ENCODE data around the gene SYNPO2. TPM values are rescaled to one million over a fixed set of nuclear protein-coding genes. Genes with fewer than 3 reads are reported as not detected.

The SYNPO2 gene
- total RNA-seq, 1 experiment from 2014 or later: 0.28 TPM

DNA sequence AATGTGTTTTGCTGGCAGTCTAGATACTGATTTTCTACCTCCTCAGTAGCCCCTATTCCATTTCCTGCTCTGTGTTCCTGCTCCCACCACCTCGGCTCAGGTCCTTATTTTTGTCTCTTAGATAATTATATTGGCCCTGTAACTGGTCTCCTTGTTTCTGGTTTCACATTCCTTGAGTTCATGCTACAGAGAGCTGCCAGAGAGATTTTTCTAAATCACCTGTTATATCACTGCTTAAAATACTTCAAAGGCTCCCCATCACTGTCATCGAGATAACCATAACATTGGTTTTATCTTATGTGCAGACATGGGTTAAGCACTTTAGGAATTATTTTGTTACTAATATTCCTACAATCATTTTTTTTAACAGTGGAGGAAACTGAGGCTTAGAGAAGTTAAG is 9.6 kb downstream of the SYNPO2 start:
- no peaks in the 10 kb centered on the region for H3K4me1 ChIP-seq (ENCODE audit: control insufficient read depth, insufficient read depth, low read length)
- ATAC-seq: no peak
- H3K36me3 ChIP-seq (ENCODE audit: control insufficient read depth, insufficient read depth, low read length): no peaks in the 10 kb centered on the region
- intact Hi-C loops (cut with micrococcal nuclease; ENCODE audit: unreplicated experiment) (no loop called here), in situ Hi-C loops (cut with HindIII; ENCODE audit: low pct_unique_long_range_greater_than_20kb, low sequenced_read_pairs) (no loop called here)
- no peak for DNase-seq (ENCODE audit: low read depth, low spot score)
- H3K27me3 ChIP-seq (ENCODE audit: control insufficient read depth, insufficient read depth, low read length): no peaks in the 10 kb centered on the region; the same call in none of the 2 replicates
- no peak for TF ChIP-seq CTCF (IDR thresholded peaks at IDR 0.05)
- TF ChIP-seq TCF7L2 (IDR thresholded peaks at IDR 0.05; ENCODE audit: low read depth, low read length): no peak
- no peak for TF ChIP-seq POLR2AphosphoS5 (IDR thresholded peaks at IDR 0.05; ENCODE audit: low read depth, low read length)
- TF ChIP-seq SIN3A (IDR thresholded peaks at IDR 0.05; ENCODE audit: borderline replicate concordance, insufficient read depth, low read depth, low read length): no peak
- no peak for TF ChIP-seq REST (IDR thresholded peaks at IDR 0.05; ENCODE audit: insufficient read depth in 1 of 2, low read depth in 2 of 2, low read length in 1 of 2)
- CTCF ChIA-PET: no interaction called here
- no TSS peak for BruUV-seq (replicated peaks)
- H3K9me3 ChIP-seq (ENCODE audit: control insufficient read depth, insufficient read depth, low read depth, low read length): no peaks in the 10 kb centered on the region
- no peak overlapping the region for H3K27ac ChIP-seq (ENCODE audit: low read length)
- H3K4me3 ChIP-seq (ENCODE audit: low read depth in 2 of 2, low read length in 2 of 2): no peak overlapping the region
- POLR2A ChIA-PET: no interaction called here

- POLR2A ChIA-PET: no interaction called here
- no peaks in the 10 kb centered on the region for H3K9me3 ChIP-seq (ENCODE audit: control insufficient read depth, insufficient read depth, low read depth, low read length)
- CTCF ChIA-PET: no interaction called here
- ATAC-seq (no peak), DNase-seq (ENCODE audit: low read depth, low spot score) (no peak)
- TF ChIP-seq TCF7L2 (IDR thresholded peaks at IDR 0.05; ENCODE audit: low read depth, low read length): no peak
- TF ChIP-seq REST (IDR thresholded peaks at IDR 0.05; ENCODE audit: insufficient read depth in 1 of 2, low read depth in 2 of 2, low read length in 1 of 2): no peak
- TF ChIP-seq POLR2AphosphoS5 (IDR thresholded peaks at IDR 0.05; ENCODE audit: low read depth, low read length): no peak
- TF ChIP-seq SIN3A (IDR thresholded peaks at IDR 0.05; ENCODE audit: borderline replicate concordance, insufficient read depth, low read depth, low read length): no peak
- TF ChIP-seq CTCF (IDR thresholded peaks at IDR 0.05): no peak
- intact Hi-C loops (cut with micrococcal nuclease; ENCODE audit: unreplicated experiment): no loop called here
- no TSS peak for BruUV-seq (replicated peaks)
- no peak overlapping the region for H3K27ac ChIP-seq (ENCODE audit: low read length)
- H3K36me3 ChIP-seq (ENCODE audit: control insufficient read depth, insufficient read depth, low read length): no peaks in the 10 kb centered on the region
- no peaks in the 10 kb centered on the region for H3K4me1 ChIP-seq (ENCODE audit: control insufficient read depth, insufficient read depth, low read length)
- H3K27me3 ChIP-seq (ENCODE audit: control insufficient read depth, insufficient read depth, low read length): no peaks in the 10 kb centered on the region; the same call in none of the 2 replicates
- in situ Hi-C loops (cut with HindIII; ENCODE audit: low pct_unique_long_range_greater_than_20kb, low sequenced_read_pairs): no loop called here
- no peak overlapping the region for H3K4me3 ChIP-seq (ENCODE audit: low read depth in 2 of 2, low read length in 2 of 2)
Measured at GRCh38 chr4:118898684-118899138, 10.1 kb downstream of the SYNPO2 start.
